ENCODE data around the gene KRT76. TPM values are rescaled to one million over a fixed set of nuclear protein-coding genes. Genes with fewer than 3 reads are reported as not detected.

KRT76 gene
- total RNA-seq, 6 experiments from 2014 or later: not detected

- H3K27ac Mint-ChIP-seq: no peak overlapping the region
- H3K4me3 Mint-ChIP-seq: no peak overlapping the region
- no peak for DNase-seq
- no peaks in the 10 kb centered on the region; the same call in 1 of the 2 replicates for H3K36me3 Mint-ChIP-seq (ENCODE audit: low read depth)
- H3K9me3 Mint-ChIP-seq: no peaks in the 10 kb centered on the region
- no peak for TF ChIP-seq CTCF (IDR thresholded peaks at IDR 0.05)
- peaks cover 44% of the 10 kb centered on the region for H3K27me3 Mint-ChIP-seq (ENCODE audit: insufficient read depth)
- no peaks in the 10 kb centered on the region for H3K4me1 Mint-ChIP-seq (ENCODE audit: low read depth)
Observed at GRCh38 chr12:52783563-52784316, 6.6 kb upstream of the KRT76 start.

GRCh38 chr12:52782502-52782901, 5.4 kb upstream of the KRT76 start:
- Mint-ChIP-seq H3K27me3 (ENCODE audit: insufficient read depth) (peaks cover 43% of the 10 kb centered on the region), H3K36me3 (ENCODE audit: low read depth) (no peaks in the 10 kb centered on the region; the same call in 1 of the 2 replicates), H3K4me3 (no peak overlapping the region), H3K4me1 (ENCODE audit: low read depth) (no peaks in the 10 kb centered on the region), H3K9me3 (no peaks in the 10 kb centered on the region), H3K27ac (no peak overlapping the region)
- no peak for DNase-seq
- TF ChIP-seq CTCF (IDR thresholded peaks at IDR 0.05): no peak

- Mint-ChIP-seq H3K9me3 (no peaks in the 10 kb centered on the region), H3K4me1 (ENCODE audit: low read depth) (no peaks in the 10 kb centered on the region), H3K27me3 (ENCODE audit: insufficient read depth) (peaks cover 47% of the 10 kb centered on the region), H3K36me3 (ENCODE audit: low read depth) (no peaks in the 10 kb centered on the region; the same call in 1 of the 2 replicates), H3K4me3 (no peak overlapping the region), H3K27ac (no peak overlapping the region)
- no peak for DNase-seq
- no peak for TF ChIP-seq CTCF (IDR thresholded peaks at IDR 0.05)
Observed at GRCh38 chr12:52781399-52782082, 4.4 kb upstream of the KRT76 start.

GRCh38 chr12:52779914-52780313, 2.8 kb upstream of the KRT76 start:
- no peaks in the 10 kb centered on the region for H3K9me3 Mint-ChIP-seq
- H3K27me3 Mint-ChIP-seq (ENCODE audit: insufficient read depth): peaks cover 52% of the 10 kb centered on the region
- no peaks in the 10 kb centered on the region for H3K4me1 Mint-ChIP-seq (ENCODE audit: low read depth)
- no peak overlapping the region for H3K27ac Mint-ChIP-seq
- TF ChIP-seq CTCF (IDR thresholded peaks at IDR 0.05): no peak
- no peak overlapping the region for H3K4me3 Mint-ChIP-seq
- no peaks in the 10 kb centered on the region for H3K36me3 Mint-ChIP-seq (ENCODE audit: low read depth)
- no peak for DNase-seq

- H3K27me3 Mint-ChIP-seq (ENCODE audit: insufficient read depth): peaks cover 42% of the 10 kb centered on the region
- no peaks in the 10 kb centered on the region for H3K4me1 Mint-ChIP-seq (ENCODE audit: low read depth)
- H3K36me3 Mint-ChIP-seq (ENCODE audit: low read depth): no peaks in the 10 kb centered on the region
- no peak overlapping the region for H3K4me3 Mint-ChIP-seq
- no peak for DNase-seq
- TF ChIP-seq CTCF (IDR thresholded peaks at IDR 0.05): no peak
- no peaks in the 10 kb centered on the region for H3K9me3 Mint-ChIP-seq
- H3K27ac Mint-ChIP-seq: no peak overlapping the region
Observed at GRCh38 chr12:52778833-52779232, 1.7 kb upstream of the KRT76 start.
